MM.1S (cell line): ENCODE data around the gene OR8S1.
"Not testable (repeated sequence)": the region's sequence is repeated elsewhere in the genome, so short reads cannot be mapped to it uniquely, and the experiment has no call there.

Experiments
- DNase-seq: peaks from one replicate; pipeline ENCODE4 v3.0.0-alpha.2; 2015
- H2AFZ ChIP-seq: fragments of 300-600 bp; sonication (generic); 2 replicates; pipeline ENCODE4 v1.6.0; 2016; ENCODE audit warnings: antibody characterized with exemption, low read length
- H3F3A ChIP-seq: fragments of 300-600 bp; sonication (generic); 2 replicates; pipeline ENCODE4 v1.6.1; 2016; ENCODE audit warnings: mild to moderate bottlenecking, antibody characterized with exemption, low read length, moderate library complexity, mixed read lengths; ENCODE audit not compliant: insufficient read depth
- H3K27ac ChIP-seq: fragments of 300-600 bp; sonication (generic); 2 replicates; pipeline ENCODE4 v1.5.1; 2016; ENCODE audit warnings: mild to moderate bottlenecking, low read length
- H3K27me3 ChIP-seq: fragments of 300-600 bp; sonication (generic); replicated peaks from 2 replicates; pipeline ENCODE4 v1.6.0; 2016; ENCODE audit warnings: low read length; ENCODE audit not compliant: insufficient read depth
- H3K36me3 ChIP-seq: fragments of 300-600 bp; sonication (generic); replicated peaks from 2 replicates; pipeline ENCODE4 v1.6.1; 2016; ENCODE audit warnings: mild to moderate bottlenecking, low read length, mixed read lengths; ENCODE audit not compliant: insufficient read depth
- H3K4me1 ChIP-seq: fragments of 300-600 bp; sonication (generic); 2 replicates; pipeline ENCODE4 v1.6.1; 2016; ENCODE audit warnings: low read length, mixed read lengths
- H3K4me2 ChIP-seq: fragments of 300-600 bp; sonication (generic); 2 replicates; pipeline ENCODE4 v1.6.0; 2016; ENCODE audit warnings: low read depth, low read length
- H3K4me3 ChIP-seq: fragments of 300-600 bp; sonication (generic); 2 replicates; pipeline ENCODE4 v1.5.1; 2016; ENCODE audit warnings: low read length, mixed read lengths
- H3K79me2 ChIP-seq: fragments of 300-600 bp; sonication (generic); 2 replicates; pipeline ENCODE4 v1.6.1; 2016; ENCODE audit warnings: mixed run types, low read length, mixed read lengths
- H3K9ac ChIP-seq: fragments of 300-600 bp; sonication (generic); 2 replicates; pipeline ENCODE4 v1.6.1; 2016; ENCODE audit warnings: low read length, mixed read lengths
- H3K9me2 ChIP-seq: fragments of 300-600 bp; sonication (generic); replicated peaks from 2 replicates; pipeline ENCODE4 v1.6.1; 2016; ENCODE audit warnings: mild to moderate bottlenecking, low read length, mixed read lengths; ENCODE audit not compliant: insufficient read depth
- H3K9me3 ChIP-seq: fragments of 300-600 bp; sonication (generic); replicated peaks from 2 replicates; pipeline ENCODE4 v1.6.1; 2016; ENCODE audit warnings: mild to moderate bottlenecking, low read length, mixed read lengths; ENCODE audit not compliant: insufficient read depth
- H4K20me1 ChIP-seq: fragments of 300-600 bp; sonication (generic); 2 replicates; pipeline ENCODE4 v1.6.1; 2016; ENCODE audit warnings: mild to moderate bottlenecking, low read length, moderate library complexity, mixed read lengths; ENCODE audit not compliant: insufficient read depth
- EZH2 ChIP-seq: fragments of 300-600 bp; sonication (generic); optimal IDR thresholded peaks from 2 replicates; pipeline ENCODE3; 2017; ENCODE audit warnings: low read depth, mild to moderate bottlenecking, antibody characterized with exemption, low read length, mixed read lengths
- EZH2phosphoT487 ChIP-seq: fragments of 300-600 bp; sonication (generic); IDR thresholded peaks from 2 replicates; pipeline ENCODE4 v1.6.1; 2018; ENCODE audit warnings: antibody characterized with exemption, low read length
- TF ChIP-seq, protein P1 (sequence below): fragments of 300-600 bp; sonication (generic); IDR thresholded peaks from 2 replicates; pipeline ENCODE4 v1.5.1; 2016; ENCODE audit warnings: antibody characterized with exemption, low read length, mixed read lengths

OR8S1 gene

DNA sequence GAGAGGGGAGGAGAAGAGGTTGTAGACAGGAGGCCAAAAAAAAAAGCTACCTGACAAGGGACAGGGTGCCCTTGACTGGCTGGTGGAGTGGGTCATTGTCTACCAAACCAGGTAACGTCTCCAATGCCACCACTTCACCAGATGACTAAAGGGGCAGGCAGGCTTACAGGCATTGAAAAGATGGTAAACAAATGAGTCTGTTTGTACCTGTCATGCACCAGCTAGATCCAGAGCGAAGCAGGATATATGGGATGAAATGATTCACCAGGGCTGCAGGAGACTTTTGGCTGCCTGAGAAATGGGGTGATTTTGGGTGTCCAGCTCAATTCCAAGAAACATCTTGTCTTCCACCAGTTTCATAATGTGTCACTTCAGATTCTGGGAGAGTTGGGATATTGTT lies 39.2 kb upstream of the OR8S1 start:
- H3K27ac ChIP-seq: no peak overlapping the region
- no peak for DNase-seq
- no peak for TF ChIP-seq EZH2phosphoT487
- TF ChIP-seq EZH2: no peak
- TF ChIP-seq, protein P1, sequence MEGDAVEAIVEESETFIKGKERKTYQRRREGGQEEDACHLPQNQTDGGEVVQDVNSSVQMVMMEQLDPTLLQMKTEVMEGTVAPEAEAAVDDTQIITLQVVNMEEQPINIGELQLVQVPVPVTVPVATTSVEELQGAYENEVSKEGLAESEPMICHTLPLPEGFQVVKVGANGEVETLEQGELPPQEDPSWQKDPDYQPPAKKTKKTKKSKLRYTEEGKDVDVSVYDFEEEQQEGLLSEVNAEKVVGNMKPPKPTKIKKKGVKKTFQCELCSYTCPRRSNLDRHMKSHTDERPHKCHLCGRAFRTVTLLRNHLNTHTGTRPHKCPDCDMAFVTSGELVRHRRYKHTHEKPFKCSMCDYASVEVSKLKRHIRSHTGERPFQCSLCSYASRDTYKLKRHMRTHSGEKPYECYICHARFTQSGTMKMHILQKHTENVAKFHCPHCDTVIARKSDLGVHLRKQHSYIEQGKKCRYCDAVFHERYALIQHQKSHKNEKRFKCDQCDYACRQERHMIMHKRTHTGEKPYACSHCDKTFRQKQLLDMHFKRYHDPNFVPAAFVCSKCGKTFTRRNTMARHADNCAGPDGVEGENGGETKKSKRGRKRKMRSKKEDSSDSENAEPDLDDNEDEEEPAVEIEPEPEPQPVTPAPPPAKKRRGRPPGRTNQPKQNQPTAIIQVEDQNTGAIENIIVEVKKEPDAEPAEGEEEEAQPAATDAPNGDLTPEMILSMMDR: no peak
- H4K20me1 ChIP-seq: no peaks in the 10 kb centered on the region
- H3F3A ChIP-seq: no peaks in the 10 kb centered on the region
- no peaks in the 10 kb centered on the region for H3K9me2 ChIP-seq
- no peaks in the 10 kb centered on the region for H3K9me3 ChIP-seq
- H3K79me2 ChIP-seq: no peaks in the 10 kb centered on the region
- H3K36me3 ChIP-seq: no peaks in the 10 kb centered on the region
- H3K27me3 ChIP-seq: no peaks in the 10 kb centered on the region
- H2AFZ ChIP-seq: no peak overlapping the region
- no peak overlapping the region for H3K4me2 ChIP-seq
- no peak overlapping the region for H3K4me3 ChIP-seq
- H3K4me1 ChIP-seq: no peaks in the 10 kb centered on the region
- H3K9ac ChIP-seq: no peak overlapping the region

DNA sequence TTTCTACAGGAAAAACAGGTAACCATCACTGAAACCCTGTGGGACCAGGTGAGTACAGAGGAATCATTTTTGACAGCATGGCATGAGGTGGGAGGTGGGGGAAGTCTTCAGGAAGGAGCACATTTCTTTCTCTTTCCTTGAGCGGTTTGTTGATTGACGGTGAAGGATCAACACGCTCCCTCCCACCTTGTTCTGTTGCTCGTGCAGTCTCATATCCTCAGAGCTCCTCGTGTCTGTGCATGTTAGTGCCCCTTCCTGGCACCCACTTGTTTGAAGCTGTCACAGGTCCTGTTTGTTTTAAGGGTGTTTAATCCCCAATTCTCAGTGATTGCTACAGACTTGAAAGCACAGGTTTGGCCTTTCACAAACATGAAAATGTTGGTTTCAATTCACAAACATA lies 38.8 kb upstream of the OR8S1 start:
- H3K4me1 ChIP-seq: no peaks in the 10 kb centered on the region
- H3K9me3 ChIP-seq: no peaks in the 10 kb centered on the region
- H3K4me3 ChIP-seq: no peak overlapping the region
- H3K4me2 ChIP-seq: no peak overlapping the region
- no peaks in the 10 kb centered on the region for H4K20me1 ChIP-seq
- H3K9me2 ChIP-seq: no peaks in the 10 kb centered on the region
- no peak overlapping the region for H3K9ac ChIP-seq
- no peak overlapping the region for H3K27ac ChIP-seq
- no peaks in the 10 kb centered on the region for H3F3A ChIP-seq
- no peak for TF ChIP-seq EZH2phosphoT487
- no peak for TF ChIP-seq EZH2
- TF ChIP-seq, protein P1: no peak
- H2AFZ ChIP-seq: no peak overlapping the region
- H3K36me3 ChIP-seq: no peaks in the 10 kb centered on the region
- H3K27me3 ChIP-seq: no peaks in the 10 kb centered on the region
- H3K79me2 ChIP-seq: no peaks in the 10 kb centered on the region
- peak; percentile 32 for DNase-seq

DNA sequence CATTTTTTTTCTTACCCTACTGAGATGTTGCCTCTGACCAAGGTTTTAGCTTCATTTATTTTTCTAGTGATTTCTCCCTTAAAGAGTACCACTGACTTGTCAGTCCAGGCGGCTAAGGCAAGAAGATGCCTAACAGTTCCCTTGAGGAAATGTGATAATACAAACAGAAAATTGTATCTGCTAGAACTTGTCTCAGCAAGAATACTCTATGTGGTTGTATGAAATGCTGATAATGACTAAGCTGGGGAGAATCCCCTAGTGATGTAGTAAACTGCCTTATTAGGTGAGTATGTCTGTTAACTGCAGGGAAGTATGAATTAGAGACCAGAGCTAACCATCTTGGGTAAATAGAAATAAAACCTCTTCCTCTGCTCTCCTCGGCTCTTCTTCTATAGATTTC lies 36.4 kb upstream of the OR8S1 start:
- TF ChIP-seq, protein P1: no peak
- no peak for TF ChIP-seq EZH2phosphoT487
- TF ChIP-seq EZH2: no peak
- H3K36me3 ChIP-seq: no peaks in the 10 kb centered on the region
- no peaks in the 10 kb centered on the region for H3K9me2 ChIP-seq
- H3K9me3 ChIP-seq: no peaks in the 10 kb centered on the region
- H3F3A ChIP-seq: no peaks in the 10 kb centered on the region
- H3K27me3 ChIP-seq: no peaks in the 10 kb centered on the region
- no peak overlapping the region for H3K4me2 ChIP-seq
- H2AFZ ChIP-seq: no peak overlapping the region
- H3K9ac ChIP-seq: no peak overlapping the region
- H3K79me2 ChIP-seq: no peaks in the 10 kb centered on the region
- H3K4me3 ChIP-seq: no peak overlapping the region
- H3K4me1 ChIP-seq: no peaks in the 10 kb centered on the region
- no peak for DNase-seq
- no peak overlapping the region for H3K27ac ChIP-seq
- H4K20me1 ChIP-seq: no peaks in the 10 kb centered on the region

DNA sequence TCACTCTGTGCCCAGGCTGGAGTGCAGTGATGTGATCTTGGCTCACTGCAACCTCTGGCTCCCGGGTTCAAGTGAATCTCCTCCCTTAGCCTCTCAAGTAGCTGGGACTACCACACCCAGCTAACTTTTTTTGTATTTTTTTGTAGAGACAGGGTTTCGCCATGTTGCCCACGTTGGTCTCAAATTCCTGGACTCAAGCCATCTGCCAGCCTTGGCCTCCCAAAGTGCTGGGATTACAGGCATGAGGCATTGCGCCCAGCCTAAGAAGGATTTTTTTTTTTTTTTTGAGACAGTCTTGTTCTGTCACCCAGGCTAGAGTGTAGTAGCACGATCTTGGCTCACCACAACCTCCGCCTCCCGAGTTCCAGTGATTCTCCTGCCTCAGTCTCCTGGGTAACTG lies 36.0 kb upstream of the OR8S1 start:
- H3K79me2 ChIP-seq, DNase-seq, H3K9me2 ChIP-seq, H3K36me3 ChIP-seq, H3K9ac ChIP-seq, H3K27me3 ChIP-seq, H3K9me3 ChIP-seq, H3F3A ChIP-seq, H3K4me2 ChIP-seq, H3K4me1 ChIP-seq, H3K4me3 ChIP-seq, H4K20me1 ChIP-seq, H2AFZ ChIP-seq, H3K27ac ChIP-seq: not testable (repeated sequence)

DNA sequence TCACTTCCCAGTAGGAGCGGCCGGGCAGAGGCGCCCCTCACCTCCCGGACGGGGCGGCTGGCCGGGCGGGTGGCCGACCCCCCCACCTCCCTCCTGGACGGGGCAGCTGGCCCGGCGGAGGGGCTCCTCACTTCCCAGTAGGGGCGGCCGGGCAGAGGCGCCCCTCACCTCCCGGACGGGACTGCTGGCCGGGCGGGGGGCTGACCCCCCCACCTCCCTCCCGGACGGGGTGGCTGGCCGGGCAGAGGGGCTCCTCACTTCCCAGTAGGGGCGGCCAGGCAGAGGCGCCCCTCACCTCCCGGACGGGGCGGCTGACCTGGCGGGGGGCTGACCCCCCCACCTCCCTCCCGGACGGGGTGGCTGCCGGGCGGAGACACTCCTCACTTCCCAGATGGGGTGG lies 25.2 kb upstream of the OR8S1 start:
- H3K4me1 ChIP-seq, H3K9me3 ChIP-seq: not testable (repeated sequence)

DNA sequence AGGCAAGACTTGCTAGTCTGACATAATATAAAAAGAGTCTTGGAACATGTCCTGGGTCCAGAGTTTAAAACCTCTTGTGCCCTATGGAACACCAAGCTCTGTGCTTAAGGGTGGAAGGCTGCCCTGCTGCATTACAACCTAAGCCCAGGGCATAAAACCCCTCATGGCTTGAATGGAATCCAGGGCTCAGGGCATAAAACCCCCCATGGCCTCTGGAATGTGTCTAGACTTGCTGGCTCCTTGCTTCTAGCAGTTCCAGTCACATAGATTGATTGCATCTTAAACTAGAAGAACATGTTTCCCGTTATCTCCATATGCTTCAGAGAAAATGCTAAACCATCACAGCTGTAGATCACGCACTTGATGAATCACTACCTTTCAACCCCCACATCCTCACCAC lies 18.6 kb upstream of the OR8S1 start:
- H3K79me2 ChIP-seq, H3K27me3 ChIP-seq, H3K36me3 ChIP-seq, H4K20me1 ChIP-seq, H3K9me2 ChIP-seq, H3F3A ChIP-seq, DNase-seq, H3K4me1 ChIP-seq, H3K4me3 ChIP-seq, H3K9me3 ChIP-seq, H3K9ac ChIP-seq, H2AFZ ChIP-seq, H3K4me2 ChIP-seq, H3K27ac ChIP-seq: not testable (repeated sequence)

More for the DNA sequence above, 25.2 kb upstream of the OR8S1 start:
- not testable (repeated sequence) for H3K9ac ChIP-seq, H3K36me3 ChIP-seq, H3K27ac ChIP-seq, H3K4me3 ChIP-seq, H3F3A ChIP-seq, H2AFZ ChIP-seq, DNase-seq, H3K4me2 ChIP-seq, H3K27me3 ChIP-seq, H3K9me2 ChIP-seq, H3K79me2 ChIP-seq, H4K20me1 ChIP-seq
